ENCODE measurements around the gene IFI27.

Gene IFI27

DNA sequence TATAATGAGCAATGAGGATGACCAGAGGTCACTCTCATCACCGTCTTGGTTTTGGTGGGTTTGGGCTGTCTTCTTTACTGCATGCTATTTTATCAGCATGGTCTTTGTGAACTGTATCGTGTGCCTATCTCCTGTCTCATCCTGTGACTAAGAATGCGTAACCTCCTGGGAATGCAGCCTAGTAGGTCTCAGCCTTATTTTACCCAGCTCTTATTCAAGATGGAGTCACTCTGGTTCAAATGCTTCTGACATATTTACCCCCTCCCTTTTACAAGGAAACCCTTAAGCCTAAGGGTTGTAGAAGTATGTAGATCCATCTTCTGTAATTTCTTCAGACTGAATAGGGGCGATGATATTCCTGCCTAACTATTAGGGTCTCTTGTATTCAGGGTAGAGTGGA is 21.1 kb upstream of the IFI27 start:
- Mint-ChIP-seq H3K36me3 (ENCODE audit: low read depth) (peaks cover 5% of the 10 kb centered on the region), H3K9me3 (no peaks in the 10 kb centered on the region), H3K27ac (no peak overlapping the region), H3K4me3 (no peak overlapping the region), H3K27me3 (ENCODE audit: low read depth) (no peaks in the 10 kb centered on the region), H3K4me1 (ENCODE audit: low read depth) (no peaks in the 10 kb centered on the region)

DNA sequence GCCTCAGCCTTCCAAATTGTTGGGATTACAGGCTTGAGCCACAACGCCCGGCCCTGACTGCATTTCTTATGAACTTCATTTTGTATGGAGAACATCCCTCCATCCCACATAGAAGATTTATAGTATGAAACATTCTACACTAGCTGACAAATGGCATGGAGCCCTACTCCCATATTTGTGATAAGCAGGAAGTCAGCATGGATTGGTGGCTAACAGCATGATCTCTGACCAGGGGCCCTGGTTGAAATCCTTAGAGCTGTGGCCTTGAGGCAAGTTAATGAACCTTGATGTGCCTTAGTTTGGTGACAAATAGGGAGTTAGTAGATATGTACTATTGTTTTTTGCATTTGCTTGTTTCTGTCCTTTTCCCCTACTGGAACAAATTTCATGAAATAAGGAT is 17.1 kb upstream of the IFI27 start:
- Mint-ChIP-seq H3K27ac (no peak overlapping the region), H3K9me3 (no peaks in the 10 kb centered on the region), H3K4me3 (no peak overlapping the region), H3K36me3 (ENCODE audit: low read depth) (peaks cover 5% of the 10 kb centered on the region), H3K4me1 (ENCODE audit: low read depth) (no peaks in the 10 kb centered on the region), H3K27me3 (ENCODE audit: low read depth) (no peaks in the 10 kb centered on the region)

DNA sequence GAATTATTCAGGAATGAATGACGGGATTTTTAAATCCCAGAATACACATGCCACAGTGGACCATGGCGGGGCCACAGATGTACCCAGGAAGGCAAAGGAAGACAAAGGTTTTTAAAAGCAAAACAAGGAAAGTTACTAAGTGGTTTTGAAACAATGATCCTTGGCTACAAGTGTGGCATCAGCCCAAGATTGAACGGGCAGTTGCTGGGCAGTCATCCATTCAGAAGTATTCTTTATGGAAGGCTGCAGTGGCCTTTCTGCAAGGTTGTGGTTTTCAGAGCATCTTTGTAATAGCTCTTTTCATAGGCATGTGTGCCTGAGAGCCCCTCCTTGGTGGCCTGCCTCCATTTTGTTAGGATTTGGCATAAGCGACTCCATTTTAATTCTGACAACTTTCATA is 13.4 kb upstream of the IFI27 start:
- Mint-ChIP-seq H3K4me1 (ENCODE audit: low read depth) (peaks cover 2% of the 10 kb centered on the region), H3K36me3 (ENCODE audit: low read depth) (peaks cover 5% of the 10 kb centered on the region), H3K4me3 (no peak overlapping the region), H3K9me3 (no peaks in the 10 kb centered on the region), H3K27me3 (ENCODE audit: low read depth) (no peaks in the 10 kb centered on the region), H3K27ac (no peak overlapping the region)

DNA sequence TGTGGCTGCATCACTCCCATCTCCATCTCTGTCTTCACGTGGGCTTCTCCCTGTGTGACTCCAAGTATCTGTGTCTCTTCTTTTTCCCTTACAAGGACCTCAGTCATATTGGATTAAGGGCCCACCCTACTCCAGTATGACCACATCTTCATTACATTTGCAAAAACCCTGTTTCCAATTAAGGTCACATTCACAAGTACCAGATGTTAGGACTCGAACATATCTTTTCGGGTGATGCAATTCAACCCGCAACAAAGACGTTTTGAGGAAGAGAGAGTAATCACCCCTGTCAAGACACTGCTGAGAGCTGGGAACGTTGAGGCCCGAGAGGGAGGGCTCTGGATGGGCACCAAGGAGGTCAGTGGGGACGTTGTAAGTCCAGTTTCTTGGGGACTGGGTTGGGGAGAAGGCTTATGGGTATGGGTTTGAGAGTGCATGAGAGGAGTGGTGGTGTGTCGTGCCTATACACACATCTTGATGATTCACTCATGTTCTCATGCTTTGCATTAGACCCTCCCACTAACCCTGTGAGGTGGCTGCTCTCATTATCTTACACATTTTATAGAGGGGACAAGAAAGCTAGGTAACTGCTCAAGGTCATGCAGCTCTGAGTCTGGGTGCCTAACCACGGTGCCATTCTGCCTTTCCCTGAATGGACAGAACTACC is 12.1 kb upstream of the IFI27 start:
- H3K9me3 Mint-ChIP-seq: no peaks in the 10 kb centered on the region
- no peak overlapping the region for H3K4me3 Mint-ChIP-seq
- peaks cover 5% of the 10 kb centered on the region for H3K36me3 Mint-ChIP-seq (ENCODE audit: low read depth)
- no peaks in the 10 kb centered on the region for H3K27me3 Mint-ChIP-seq (ENCODE audit: low read depth)
- H3K4me1 Mint-ChIP-seq (ENCODE audit: low read depth): peaks cover 2% of the 10 kb centered on the region
- no peak overlapping the region for H3K27ac Mint-ChIP-seq

DNA sequence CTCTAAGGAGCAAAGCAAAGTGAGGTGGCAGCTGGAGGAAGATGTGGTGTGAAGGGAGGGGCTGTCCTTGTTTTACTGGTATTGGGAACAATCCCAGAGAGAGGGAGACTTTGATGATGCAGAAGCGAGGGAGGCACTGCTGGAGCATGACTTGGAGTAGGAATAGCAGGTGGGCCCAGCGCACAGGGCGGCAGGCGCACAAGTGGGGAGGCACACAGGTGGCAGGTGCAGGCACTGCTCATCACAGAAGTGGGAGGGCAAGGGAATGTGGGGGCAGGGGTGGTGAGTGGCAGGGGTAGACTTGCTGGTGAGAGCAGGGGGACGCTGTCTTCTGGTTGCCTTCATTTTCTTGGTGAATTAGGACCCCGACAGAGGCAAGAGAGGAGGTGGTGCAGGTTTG is 11.5 kb upstream of the IFI27 start:
- Mint-ChIP-seq H3K4me1 (ENCODE audit: low read depth) (peaks cover 2% of the 10 kb centered on the region), H3K27ac (no peak overlapping the region), H3K27me3 (ENCODE audit: low read depth) (no peaks in the 10 kb centered on the region), H3K36me3 (ENCODE audit: low read depth) (peaks cover 5% of the 10 kb centered on the region), H3K4me3 (no peak overlapping the region), H3K9me3 (no peaks in the 10 kb centered on the region)

DNA sequence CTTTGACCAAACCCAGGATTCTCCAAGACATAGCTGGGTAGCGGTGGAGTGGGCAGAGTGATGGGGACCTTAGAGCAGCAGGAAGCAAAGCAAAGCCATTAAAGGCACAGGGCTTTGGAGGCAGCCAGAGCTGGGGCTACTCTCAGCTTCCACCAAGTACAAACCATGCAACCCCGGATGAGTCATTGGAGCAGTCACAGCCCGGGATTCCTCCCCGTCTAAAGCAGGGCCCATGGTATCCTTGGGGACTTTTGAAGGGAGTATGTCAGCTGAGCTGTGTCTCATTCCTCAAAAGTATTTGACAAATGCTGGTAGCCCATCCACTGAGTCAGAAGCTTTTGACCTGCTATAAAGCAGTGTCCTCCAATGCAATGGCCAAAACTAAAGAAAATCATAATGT is 9.7 kb upstream of the IFI27 start:
- no peak overlapping the region for H3K4me3 Mint-ChIP-seq
- no peak overlapping the region for H3K27ac Mint-ChIP-seq
- peaks cover 5% of the 10 kb centered on the region for H3K36me3 Mint-ChIP-seq (ENCODE audit: low read depth)
- no peaks in the 10 kb centered on the region for H3K27me3 Mint-ChIP-seq (ENCODE audit: low read depth)
- peaks cover 2% of the 10 kb centered on the region for H3K4me1 Mint-ChIP-seq (ENCODE audit: low read depth)
- H3K9me3 Mint-ChIP-seq: no peaks in the 10 kb centered on the region

DNA sequence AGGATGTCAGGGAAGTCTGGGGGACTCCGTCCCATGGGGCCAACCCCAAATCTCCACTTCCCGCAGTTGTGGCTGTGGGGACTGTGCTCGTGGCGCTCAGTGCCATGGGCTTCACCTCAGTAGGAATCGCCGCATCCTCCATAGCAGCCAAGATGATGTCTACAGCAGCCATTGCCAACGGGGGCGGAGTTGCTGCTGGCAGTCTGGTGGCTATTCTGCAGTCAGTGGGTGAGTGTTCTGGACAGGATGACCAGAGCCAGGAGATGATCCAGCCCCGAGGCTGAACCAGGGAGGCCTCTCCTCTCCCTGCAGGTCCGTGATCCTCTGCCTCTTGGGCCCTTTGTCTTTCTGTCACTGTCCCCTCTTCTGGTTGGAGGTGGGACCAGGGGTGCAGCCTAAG is 8.8 kb upstream of the IFI27 start:
- H3K4me3 Mint-ChIP-seq: no peak overlapping the region
- no peaks in the 10 kb centered on the region for H3K9me3 Mint-ChIP-seq
- peaks cover 2% of the 10 kb centered on the region for H3K4me1 Mint-ChIP-seq (ENCODE audit: low read depth)
- H3K27me3 Mint-ChIP-seq (ENCODE audit: low read depth): no peaks in the 10 kb centered on the region
- no peak overlapping the region for H3K27ac Mint-ChIP-seq
- H3K36me3 Mint-ChIP-seq (ENCODE audit: low read depth): peaks cover 5% of the 10 kb centered on the region

DNA sequence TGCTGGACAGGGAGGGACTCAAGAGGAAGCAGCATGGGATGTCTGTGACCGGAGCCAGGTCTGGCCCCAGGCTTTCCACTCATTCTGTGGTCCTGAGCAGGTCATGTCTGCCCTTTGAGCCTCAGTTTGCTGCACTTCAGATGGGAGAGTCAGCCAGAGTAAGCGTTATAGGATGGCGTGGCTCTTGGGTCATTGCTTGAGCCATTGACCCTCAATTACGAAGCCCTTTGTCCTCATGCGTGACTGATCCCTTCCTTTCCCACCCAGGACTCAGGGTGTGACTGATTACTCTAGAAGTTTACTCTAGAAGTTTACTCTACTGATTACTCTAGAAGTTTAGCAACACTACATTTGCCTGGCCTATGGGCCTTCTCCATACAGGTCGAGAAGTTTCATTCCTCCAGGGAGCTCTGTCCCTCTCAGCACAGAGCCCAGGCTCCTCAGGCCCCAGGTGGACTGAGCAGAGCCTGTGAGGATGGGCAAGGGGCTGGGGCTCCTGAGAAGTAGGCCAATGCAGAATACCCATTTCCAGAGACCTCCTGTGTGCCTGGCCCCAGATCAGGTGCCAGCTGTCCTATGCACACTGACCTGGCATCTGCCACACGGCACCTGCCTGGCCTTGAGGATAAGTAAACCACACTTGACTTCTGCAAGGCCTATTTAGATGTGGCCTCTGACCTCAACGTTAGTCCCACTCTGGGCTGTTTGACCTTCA is 7.6 kb upstream of the IFI27 start:
- no peak overlapping the region for H3K4me3 Mint-ChIP-seq
- no peaks in the 10 kb centered on the region for H3K27me3 Mint-ChIP-seq (ENCODE audit: low read depth)
- no peak overlapping the region for H3K27ac Mint-ChIP-seq
- peaks cover under 1% of the 10 kb centered on the region for H3K36me3 Mint-ChIP-seq (ENCODE audit: low read depth)
- no peaks in the 10 kb centered on the region for H3K9me3 Mint-ChIP-seq
- peaks cover 2% of the 10 kb centered on the region for H3K4me1 Mint-ChIP-seq (ENCODE audit: low read depth)

DNA sequence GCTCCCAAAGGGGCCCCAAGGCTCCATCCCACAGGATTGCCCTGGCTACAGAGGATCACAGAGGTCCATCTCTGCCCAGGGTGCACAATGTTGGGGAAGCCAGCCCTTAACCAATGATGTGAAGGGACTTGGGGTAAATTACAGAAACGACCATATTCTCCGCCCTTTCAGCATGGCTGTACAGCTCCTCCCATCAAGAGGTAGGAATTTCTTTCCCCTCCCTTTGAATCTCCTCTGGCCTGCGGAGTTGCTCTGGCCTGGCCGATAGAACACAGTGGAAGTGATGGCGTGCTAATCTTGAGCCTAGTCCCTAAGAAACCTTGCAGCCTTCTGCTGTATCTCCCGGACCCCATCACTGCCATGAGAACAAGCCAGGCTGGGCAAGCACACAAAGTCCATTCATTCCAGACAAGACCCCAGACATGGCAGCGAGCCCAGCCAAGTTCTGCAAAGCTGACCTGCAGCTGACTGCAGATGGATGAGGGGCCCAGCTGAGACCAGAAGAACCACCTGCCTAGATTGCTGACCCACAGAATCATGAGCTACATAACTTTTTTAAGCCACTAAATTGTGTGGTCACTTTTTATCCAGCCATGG is 6.9 kb upstream of the IFI27 start:
- Mint-ChIP-seq H3K9me3 (no peaks in the 10 kb centered on the region), H3K4me3 (no peak overlapping the region), H3K27ac (no peak overlapping the region), H3K27me3 (ENCODE audit: low read depth) (no peaks in the 10 kb centered on the region), H3K4me1 (ENCODE audit: low read depth) (peaks cover 2% of the 10 kb centered on the region), H3K36me3 (ENCODE audit: low read depth) (no peaks in the 10 kb centered on the region)

DNA sequence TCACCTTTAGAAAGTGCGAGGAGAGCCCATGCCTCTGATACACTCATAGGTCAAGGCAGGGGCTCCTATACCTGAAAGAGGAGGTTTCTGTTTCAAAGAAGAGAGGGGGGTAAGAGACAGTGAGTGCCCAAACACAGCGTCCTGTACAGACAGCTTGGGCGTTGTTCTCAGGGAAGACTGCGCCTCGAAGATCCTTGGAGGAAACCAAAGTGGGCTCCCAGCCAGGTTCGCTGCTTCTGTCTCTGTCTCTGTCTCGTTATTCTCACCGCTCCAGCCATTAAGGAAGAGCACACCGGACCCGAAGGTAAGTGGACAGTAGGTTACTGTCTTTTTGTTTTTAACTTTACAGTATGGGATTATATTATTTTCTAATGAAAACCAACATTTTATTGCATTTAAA is 5.8 kb upstream of the IFI27 start:
- Mint-ChIP-seq H3K36me3 (ENCODE audit: low read depth) (no peaks in the 10 kb centered on the region), H3K27me3 (ENCODE audit: low read depth) (no peaks in the 10 kb centered on the region), H3K9me3 (no peaks in the 10 kb centered on the region), H3K27ac (no peak overlapping the region), H3K4me1 (ENCODE audit: low read depth) (peaks cover 2% of the 10 kb centered on the region), H3K4me3 (no peak overlapping the region)

DNA sequence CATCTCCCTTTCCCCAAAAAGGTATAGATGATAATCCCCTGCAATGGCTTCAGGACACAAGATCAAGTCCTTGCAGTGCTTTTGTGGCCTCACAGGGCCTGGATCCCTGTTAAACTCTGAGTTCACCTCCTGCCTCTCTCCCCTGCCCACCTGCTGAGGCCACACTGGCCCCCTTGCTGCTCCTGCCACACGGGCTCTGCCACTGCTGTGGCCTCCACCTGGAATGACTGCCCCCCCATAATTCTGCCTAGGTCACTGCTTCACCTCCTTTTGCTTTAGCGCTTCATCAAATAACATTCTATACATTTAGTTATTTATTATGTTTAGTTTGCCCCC is 653 bp upstream of the IFI27 start:
- Mint-ChIP-seq H3K9me3 (no peaks in the 10 kb centered on the region), H3K27me3 (ENCODE audit: low read depth) (peaks cover 6% of the 10 kb centered on the region), H3K4me3 (no peak overlapping the region), H3K4me1 (ENCODE audit: low read depth) (peaks cover 12% of the 10 kb centered on the region), H3K36me3 (ENCODE audit: low read depth) (no peaks in the 10 kb centered on the region), H3K27ac (no peak overlapping the region)

DNA sequence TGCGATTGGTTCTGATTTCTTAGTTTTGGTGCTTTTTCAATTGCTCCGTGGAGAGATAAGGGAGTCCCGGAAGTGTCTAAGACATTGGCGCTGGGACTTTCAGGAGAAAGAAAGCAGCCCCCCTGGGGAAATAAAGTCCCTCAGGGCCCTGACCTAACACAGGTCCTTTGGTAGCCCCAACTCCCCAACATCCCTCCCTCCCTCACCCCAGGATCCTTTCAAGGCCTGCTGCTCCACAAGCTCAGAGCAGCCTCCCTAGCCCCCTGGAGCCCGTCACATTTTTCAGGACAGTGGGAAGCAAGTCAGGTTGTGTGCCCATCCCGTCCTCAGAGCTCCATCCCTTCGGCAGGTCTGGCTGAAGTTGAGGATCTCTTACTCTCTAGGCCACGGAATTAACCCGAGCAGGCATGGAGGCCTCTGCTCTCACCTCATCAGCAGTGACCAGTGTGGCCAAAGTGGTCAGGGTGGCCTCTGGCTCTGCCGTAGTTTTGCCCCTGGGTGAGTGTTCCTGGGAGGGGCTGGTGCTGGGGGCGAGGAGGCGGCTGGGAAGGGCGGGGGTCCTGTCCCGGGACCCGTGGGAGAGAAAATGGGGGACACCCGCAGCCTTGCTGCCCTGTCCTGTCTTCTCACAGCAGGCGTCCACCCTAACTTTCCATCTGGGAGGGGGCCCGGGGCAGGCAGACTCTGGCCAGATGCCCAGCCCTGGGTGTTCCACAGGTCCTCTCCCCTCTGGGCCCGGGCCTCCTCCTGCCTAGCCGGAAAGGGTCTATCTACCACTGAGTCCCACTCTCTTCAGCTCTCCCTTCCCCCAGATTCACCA is 950 bp downstream of the IFI27 start:
- Mint-ChIP-seq H3K36me3 (ENCODE audit: low read depth) (no peaks in the 10 kb centered on the region), H3K4me3 (peak overlapping the region; percentile 72), H3K9me3 (no peaks in the 10 kb centered on the region), H3K4me1 (ENCODE audit: low read depth) (peaks cover 16% of the 10 kb centered on the region), H3K27ac (no peak overlapping the region), H3K27me3 (ENCODE audit: low read depth) (peaks cover 6% of the 10 kb centered on the region)

DNA sequence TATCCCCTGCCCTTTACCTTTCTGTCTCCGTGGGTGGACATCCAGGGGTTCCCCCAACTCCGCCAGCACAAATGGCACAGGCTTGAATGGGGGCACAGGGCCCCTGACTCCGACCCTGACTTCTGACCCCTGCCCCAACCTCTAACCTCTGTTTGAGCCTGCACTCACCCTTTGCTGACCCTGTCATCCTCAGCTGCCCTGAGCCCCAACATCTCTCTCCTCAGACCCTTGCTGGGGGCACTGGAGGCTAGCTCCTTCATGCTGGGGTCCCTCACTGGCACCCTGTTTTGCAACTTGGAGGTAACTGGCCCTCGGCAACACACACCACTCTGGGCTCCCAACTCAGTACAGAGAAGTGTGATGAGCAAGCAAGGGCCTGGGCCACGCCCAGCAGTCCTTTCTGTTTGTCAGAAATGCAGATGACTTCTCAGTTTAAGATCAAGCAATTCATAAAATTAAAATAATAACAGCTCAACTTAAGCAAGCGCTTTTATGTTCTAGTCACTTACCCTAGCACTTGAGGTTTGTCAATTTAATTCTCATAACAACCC is 2.1 kb downstream of the IFI27 start:
- H3K27ac Mint-ChIP-seq: peak overlapping the region; percentile 37
- no peaks in the 10 kb centered on the region for H3K36me3 Mint-ChIP-seq (ENCODE audit: low read depth)
- peaks cover 16% of the 10 kb centered on the region for H3K4me1 Mint-ChIP-seq (ENCODE audit: low read depth)
- H3K4me3 Mint-ChIP-seq: peak overlapping the region; percentile 56
- H3K27me3 Mint-ChIP-seq (ENCODE audit: low read depth): peaks cover 6% of the 10 kb centered on the region
- H3K9me3 Mint-ChIP-seq: no peaks in the 10 kb centered on the region

DNA sequence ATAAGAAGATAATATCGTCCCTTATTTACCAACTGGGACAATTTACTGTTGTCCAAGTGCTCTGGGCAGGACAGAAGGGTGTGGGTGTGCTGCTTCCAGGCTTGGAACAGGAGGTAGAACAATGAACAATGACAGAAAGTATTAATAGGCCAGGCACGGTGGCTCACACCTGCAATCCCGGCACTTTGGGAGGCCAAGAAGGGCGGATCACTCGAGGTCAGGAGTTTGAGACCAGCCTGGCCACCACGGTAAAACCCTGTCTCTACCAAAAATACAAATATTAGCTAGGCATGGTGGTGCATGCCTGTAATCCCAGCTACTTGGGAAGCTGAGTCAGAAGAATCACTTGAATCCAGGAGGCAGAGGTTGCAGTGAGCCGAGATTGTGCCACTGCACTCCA is 2.5 kb downstream of the IFI27 start:
- Mint-ChIP-seq H3K4me1 (ENCODE audit: low read depth) (peaks cover 18% of the 10 kb centered on the region), H3K27me3 (ENCODE audit: low read depth) (peaks cover 6% of the 10 kb centered on the region), H3K9me3 (no peaks in the 10 kb centered on the region), H3K36me3 (ENCODE audit: low read depth) (no peaks in the 10 kb centered on the region), H3K27ac (no peak overlapping the region), H3K4me3 (no peak overlapping the region)
